Measurements from ENCODE around the gene ZMYM2.

DNA sequence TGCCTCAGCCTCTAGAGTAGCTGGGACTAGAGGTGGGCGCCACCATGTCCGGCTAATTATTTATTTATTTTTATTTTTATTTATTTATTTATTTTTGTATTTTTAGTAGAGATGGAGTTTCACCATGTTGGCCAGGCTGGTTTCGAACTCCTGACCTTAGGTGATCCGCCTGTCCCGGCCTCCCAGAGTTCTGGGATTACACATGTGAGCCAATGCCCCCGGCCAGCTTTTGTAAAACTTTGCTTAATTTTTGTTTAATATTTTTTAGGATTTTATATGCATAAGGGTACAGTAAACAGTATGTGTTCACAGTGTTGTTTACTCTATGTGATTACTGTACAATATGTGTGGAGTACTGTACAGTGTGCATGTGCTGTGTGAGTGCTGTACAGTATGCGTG is 98.7 kb downstream of the ZMYM2 start:
- TF ChIP-seq EP300 (IDR thresholded peaks at IDR 0.05; ENCODE audit: borderline replicate concordance) (no peak), NFIC (IDR thresholded peaks at IDR 0.05) (no peak), CEBPB (IDR thresholded peaks at IDR 0.05) (no peak), EGR1 (IDR thresholded peaks at IDR 0.05) (no peak), TAF1 (IDR thresholded peaks at IDR 0.05; ENCODE audit: low read depth) (no peak), RAD21 (IDR thresholded peaks at IDR 0.05; ENCODE audit: low read depth) (no peak), FOXM1 (IDR thresholded peaks at IDR 0.05; ENCODE audit: borderline replicate concordance, low read depth) (no peak), ZBTB7A (IDR thresholded peaks at IDR 0.05; ENCODE audit: low read depth) (no peak), YY1 (IDR thresholded peaks at IDR 0.05; ENCODE audit: low read depth) (no peak)
- TF ChIP-seq, protein P1, sequence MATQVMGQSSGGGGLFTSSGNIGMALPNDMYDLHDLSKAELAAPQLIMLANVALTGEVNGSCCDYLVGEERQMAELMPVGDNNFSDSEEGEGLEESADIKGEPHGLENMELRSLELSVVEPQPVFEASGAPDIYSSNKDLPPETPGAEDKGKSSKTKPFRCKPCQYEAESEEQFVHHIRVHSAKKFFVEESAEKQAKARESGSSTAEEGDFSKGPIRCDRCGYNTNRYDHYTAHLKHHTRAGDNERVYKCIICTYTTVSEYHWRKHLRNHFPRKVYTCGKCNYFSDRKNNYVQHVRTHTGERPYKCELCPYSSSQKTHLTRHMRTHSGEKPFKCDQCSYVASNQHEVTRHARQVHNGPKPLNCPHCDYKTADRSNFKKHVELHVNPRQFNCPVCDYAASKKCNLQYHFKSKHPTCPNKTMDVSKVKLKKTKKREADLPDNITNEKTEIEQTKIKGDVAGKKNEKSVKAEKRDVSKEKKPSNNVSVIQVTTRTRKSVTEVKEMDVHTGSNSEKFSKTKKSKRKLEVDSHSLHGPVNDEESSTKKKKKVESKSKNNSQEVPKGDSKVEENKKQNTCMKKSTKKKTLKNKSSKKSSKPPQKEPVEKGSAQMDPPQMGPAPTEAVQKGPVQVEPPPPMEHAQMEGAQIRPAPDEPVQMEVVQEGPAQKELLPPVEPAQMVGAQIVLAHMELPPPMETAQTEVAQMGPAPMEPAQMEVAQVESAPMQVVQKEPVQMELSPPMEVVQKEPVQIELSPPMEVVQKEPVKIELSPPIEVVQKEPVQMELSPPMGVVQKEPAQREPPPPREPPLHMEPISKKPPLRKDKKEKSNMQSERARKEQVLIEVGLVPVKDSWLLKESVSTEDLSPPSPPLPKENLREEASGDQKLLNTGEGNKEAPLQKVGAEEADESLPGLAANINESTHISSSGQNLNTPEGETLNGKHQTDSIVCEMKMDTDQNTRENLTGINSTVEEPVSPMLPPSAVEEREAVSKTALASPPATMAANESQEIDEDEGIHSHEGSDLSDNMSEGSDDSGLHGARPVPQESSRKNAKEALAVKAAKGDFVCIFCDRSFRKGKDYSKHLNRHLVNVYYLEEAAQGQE (IDR thresholded peaks at IDR 0.05; ENCODE audit: low read depth) = no peak
- TF ChIP-seq, protein P2, sequence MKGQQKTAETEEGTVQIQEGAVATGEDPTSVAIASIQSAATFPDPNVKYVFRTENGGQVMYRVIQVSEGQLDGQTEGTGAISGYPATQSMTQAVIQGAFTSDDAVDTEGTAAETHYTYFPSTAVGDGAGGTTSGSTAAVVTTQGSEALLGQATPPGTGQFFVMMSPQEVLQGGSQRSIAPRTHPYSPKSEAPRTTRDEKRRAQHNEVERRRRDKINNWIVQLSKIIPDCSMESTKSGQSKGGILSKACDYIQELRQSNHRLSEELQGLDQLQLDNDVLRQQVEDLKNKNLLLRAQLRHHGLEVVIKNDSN (IDR thresholded peaks at IDR 0.05) = no peak
- TF ChIP-seq, protein P3, sequence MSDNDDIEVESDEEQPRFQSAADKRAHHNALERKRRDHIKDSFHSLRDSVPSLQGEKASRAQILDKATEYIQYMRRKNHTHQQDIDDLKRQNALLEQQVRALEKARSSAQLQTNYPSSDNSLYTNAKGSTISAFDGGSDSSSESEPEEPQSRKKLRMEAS (IDR thresholded peaks at IDR 0.05) = no peak
